Glutamatergic neuron (in vitro differentiated cells): ENCODE data around the gene EFNA4. TPM values are rescaled to one million over a fixed set of nuclear protein-coding genes. Genes with fewer than 3 reads are reported as not detected.

Experiments
- DNase-seq: peaks from one replicate; pipeline ENCODE4 v3.0.0; 2022
- H3K27ac Mint-ChIP-seq: one replicate; pipeline ENCODE4 v1.8.0; 2020; ENCODE audit warnings: mild to moderate bottlenecking, mixed read lengths, inconsistent platforms; ENCODE audit not compliant: unreplicated experiment
- H3K27me3 Mint-ChIP-seq: one replicate; pipeline ENCODE4 v1.8.0; 2020; ENCODE audit warnings: mild to moderate bottlenecking, moderate library complexity, mixed read lengths, inconsistent platforms; ENCODE audit not compliant: unreplicated experiment
- H3K36me3 Mint-ChIP-seq: one replicate; pipeline ENCODE4 v1.8.0; 2020; ENCODE audit warnings: mild to moderate bottlenecking, mixed read lengths, inconsistent platforms; ENCODE audit not compliant: unreplicated experiment
- H3K4me1 Mint-ChIP-seq: one replicate; pipeline ENCODE4 v1.8.0; 2020; ENCODE audit warnings: mild to moderate bottlenecking, low read depth, mixed read lengths, inconsistent platforms; ENCODE audit not compliant: unreplicated experiment
- H3K4me3 Mint-ChIP-seq: one replicate; pipeline ENCODE4 v1.8.0; 2020; ENCODE audit warnings: mild to moderate bottlenecking, mixed read lengths, inconsistent platforms; ENCODE audit not compliant: unreplicated experiment
- H3K9me3 Mint-ChIP-seq: one replicate; pipeline ENCODE4 v1.8.0; 2020; ENCODE audit warnings: mild to moderate bottlenecking, moderate library complexity, mixed read lengths, inconsistent platforms; ENCODE audit not compliant: unreplicated experiment
- CTCF ChIP-seq: fragments of 200-600 bp; sonication (generic); IDR thresholded peaks from one replicate; pipeline ENCODE4 v1.5.0; 2021; ENCODE audit not compliant: partially characterized antibody, unreplicated experiment
- total RNA-seq: library from RNA; stranded (reverse); fragmentation: NEBNext Ultra II Directional; extraction: Animal tissue kit (Norgen Biotek cat#: 25700); gene quantifications from one replicate; pipeline ENCODE4 v1.2.1, GENCODE V29; 2021; ENCODE audit not compliant: unreplicated experiment

The EFNA4 gene
- total RNA-seq, 1 donor from 2014 or later: 2.9 TPM

- no peak overlapping the region for H3K4me3 Mint-ChIP-seq
- H3K9me3 Mint-ChIP-seq: no peaks in the 10 kb centered on the region
- H3K27ac Mint-ChIP-seq: no peak overlapping the region
- no peak for DNase-seq
- H3K27me3 Mint-ChIP-seq: no peaks in the 10 kb centered on the region
- H3K4me1 Mint-ChIP-seq: no peaks in the 10 kb centered on the region
- no peak for TF ChIP-seq CTCF
- no peaks in the 10 kb centered on the region for H3K36me3 Mint-ChIP-seq
Observed at GRCh38 chr1:155104605-155105534, 41.3 kb downstream of the EFNA4 start.

GRCh38 chr1:155105604-155106011 is 42.1 kb downstream of the EFNA4 start:
- no peaks in the 10 kb centered on the region for H3K36me3 Mint-ChIP-seq
- no peak overlapping the region for H3K27ac Mint-ChIP-seq
- no peak for DNase-seq
- H3K9me3 Mint-ChIP-seq: no peaks in the 10 kb centered on the region
- peak overlapping the region; percentile 9 for H3K4me3 Mint-ChIP-seq
- H3K27me3 Mint-ChIP-seq: peaks cover 2% of the 10 kb centered on the region
- TF ChIP-seq CTCF: no peak
- no peaks in the 10 kb centered on the region for H3K4me1 Mint-ChIP-seq

- Mint-ChIP-seq H3K36me3 (no peaks in the 10 kb centered on the region), H3K4me3 (no peak overlapping the region), H3K27ac (no peak overlapping the region), H3K27me3 (peaks cover 4% of the 10 kb centered on the region), H3K4me1 (no peaks in the 10 kb centered on the region), H3K9me3 (no peaks in the 10 kb centered on the region)
- no peak for TF ChIP-seq CTCF
- no peak for DNase-seq
Observed at GRCh38 chr1:155106862-155107261, 43.3 kb downstream of the EFNA4 start.

- DNase-seq: no peak
- H3K9me3 Mint-ChIP-seq: no peaks in the 10 kb centered on the region
- no peak overlapping the region for H3K27ac Mint-ChIP-seq
- no peak overlapping the region for H3K4me3 Mint-ChIP-seq
- no peaks in the 10 kb centered on the region for H3K4me1 Mint-ChIP-seq
- peaks cover 4% of the 10 kb centered on the region for H3K27me3 Mint-ChIP-seq
- H3K36me3 Mint-ChIP-seq: no peaks in the 10 kb centered on the region
- no peak for TF ChIP-seq CTCF
Observed at GRCh38 chr1:155107309-155108264, 44.0 kb downstream of the EFNA4 start.
